Measurements from ENCODE around the gene STARD3. TPM values are rescaled to one million over a fixed set of nuclear protein-coding genes. Genes with fewer than 3 reads are reported as not detected.

Gene STARD3
- total and polyA plus RNA-seq, 12 donors = 38.6 to 220 (median 93.6) TPM

- Histone ChIP-seq H3K9me3 (replicated peaks in 1 of 3) (no peaks in the 10 kb centered on the region), H3K4me1 (replicated peaks in 1 of 2) (peaks cover 22 to 38% of the 10 kb centered on the region in 2 donors), H3K36me3 (replicated peaks in 1 of 2) (no peaks in the 10 kb centered on the region), H3K27me3 (peaks cover 99% of the 10 kb centered on the region), H3K27ac (no peak overlapping the region), H3K4me3 (no peak overlapping the region)
- TF ChIP-seq POLR2A (IDR thresholded peaks at IDR 0.05) = no peak
- 14 to 56% (median 38%) methylated on average over 3 to 4 of the region's 4 CpGs for WGBS, 4 donors
- intact Hi-C loops (cut with DNase I) = no loop called here
- no peak for DNase-seq
Observed at GRCh38 chr17:39602533-39603303, 34.2 kb upstream of the STARD3 start.

- TF ChIP-seq POLR2A (IDR thresholded peaks at IDR 0.05) (no peak), CTCF (IDR thresholded peaks at IDR 0.05) (no peak)
- WGBS, 4 donors = 8 to 12% (median 10%) methylated on average over 14 of the region's 14 CpGs
- Histone ChIP-seq H3K4me3 (no peak overlapping the region), H3K4me1 (replicated peaks in 1 of 2) (peaks cover 18 to 37% of the 10 kb centered on the region in 2 donors), H3K36me3 (replicated peaks in 1 of 2) (no peaks in the 10 kb centered on the region), H3K27ac (no peak overlapping the region), H3K27me3 (peaks cover 100% of the 10 kb centered on the region), H3K9me3 (replicated peaks in 1 of 3) (no peaks in the 10 kb centered on the region)
- intact Hi-C loops (cut with DNase I) = no loop called here
- no peak for DNase-seq
Observed at GRCh38 chr17:39603304-39604016, 33.5 kb upstream of the STARD3 start.

GRCh38 chr17:39604911-39605491 is 31.9 kb upstream of the STARD3 start:
- Histone ChIP-seq H3K27ac (no peak overlapping the region), H3K4me1 (replicated peaks in 1 of 2) (peaks cover 16 to 22% of the 10 kb centered on the region in 2 donors), H3K4me3 (no peak overlapping the region), H3K9me3 (replicated peaks in 1 of 3) (no peaks in the 10 kb centered on the region), H3K27me3 (peaks cover 88% of the 10 kb centered on the region), H3K36me3 (replicated peaks in 1 of 2) (no peaks in the 10 kb centered on the region)
- no peak for DNase-seq
- TF ChIP-seq CTCF (IDR thresholded peaks at IDR 0.05) = no peak
- no peak for TF ChIP-seq POLR2A (IDR thresholded peaks at IDR 0.05)
- intact Hi-C loops (cut with DNase I) = no loop called here
- 8 to 13% (median 9%) methylated on average over 23 to 31 of the region's 31 CpGs for WGBS, 4 donors

GRCh38 chr17:39605492-39606433 is 31.2 kb upstream of the STARD3 start:
- Histone ChIP-seq H3K4me1 (replicated peaks in 1 of 2) (peaks cover 16 to 22% of the 10 kb centered on the region in 2 donors), H3K27ac (no peak overlapping the region), H3K4me3 (no peak overlapping the region), H3K9me3 (replicated peaks in 1 of 3) (no peaks in the 10 kb centered on the region), H3K27me3 (peaks cover 81% of the 10 kb centered on the region), H3K36me3 (replicated peaks in 1 of 2) (no peaks in the 10 kb centered on the region)
- intact Hi-C loops (cut with DNase I) = no loop called here
- no peak for DNase-seq
- TF ChIP-seq CTCF (IDR thresholded peaks at IDR 0.05) = no peak
- no peak for TF ChIP-seq POLR2A (IDR thresholded peaks at IDR 0.05)
- 1 to 3% (median 2%) methylated on average over 28 to 102 of the region's 102 CpGs for WGBS, 4 donors
